Measurements from ENCODE around the gene SHROOM3. TPM values are rescaled to one million over a fixed set of nuclear protein-coding genes. Genes with fewer than 3 reads are reported as not detected.
"Not testable (repeated sequence)": the region's sequence is repeated elsewhere in the genome, so short reads cannot be mapped to it uniquely, and the experiment has no call there.

SHROOM3 gene
- total RNA-seq, 4 donors from 2014 or later = 44.4 to 101 (median 88.5) TPM

DNA sequence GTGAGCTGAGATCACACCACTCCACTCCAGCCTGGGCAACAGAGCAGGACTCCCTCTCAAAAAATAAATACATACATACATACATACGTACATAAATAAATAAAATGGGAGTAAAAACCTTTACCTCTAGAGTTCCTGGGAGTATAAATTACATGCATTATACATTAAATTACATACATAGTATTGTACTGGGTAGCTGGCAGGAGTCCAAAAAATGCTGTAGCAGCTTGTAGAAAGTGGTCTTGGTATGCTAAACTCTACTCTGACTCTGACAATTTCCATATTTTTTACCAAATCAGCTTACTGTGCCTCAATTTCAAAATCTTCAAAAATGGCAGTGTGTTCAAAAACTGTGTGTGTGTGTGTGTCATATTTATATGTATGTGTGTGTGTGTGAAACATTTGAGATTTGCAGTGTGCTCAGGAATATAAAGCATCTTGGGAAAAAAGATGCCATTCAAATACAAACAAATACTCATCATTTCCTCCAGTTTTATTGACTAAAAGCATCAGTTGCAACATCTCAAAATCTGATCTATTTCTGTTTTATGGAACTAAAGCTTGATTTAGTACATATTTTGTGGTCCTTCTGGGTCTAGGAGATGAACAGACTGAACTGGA is 171.7 kb downstream of the SHROOM3 start:
- 45% methylated on average over 1 of the region's 1 CpG for WGBS
- H3K27ac ChIP-seq (replicated peaks in 1 of 4) = peak overlapping the region in 1 of 4 donors; percentile 22
- DNase-seq (ENCODE audit: extremely low spot score) = no peak
- no peak overlapping the region for H3K4me3 ChIP-seq
- H3K9me3 ChIP-seq = no peaks in the 10 kb centered on the region
- TF ChIP-seq POLR2AphosphoS5 (IDR thresholded peaks at IDR 0.05) = no peak
- no peak for TF ChIP-seq EP300 (IDR thresholded peaks at IDR 0.05)
- no peak for TF ChIP-seq POLR2A (IDR thresholded peaks at IDR 0.05; ENCODE audit: low read depth)
- TF ChIP-seq, protein P1, sequence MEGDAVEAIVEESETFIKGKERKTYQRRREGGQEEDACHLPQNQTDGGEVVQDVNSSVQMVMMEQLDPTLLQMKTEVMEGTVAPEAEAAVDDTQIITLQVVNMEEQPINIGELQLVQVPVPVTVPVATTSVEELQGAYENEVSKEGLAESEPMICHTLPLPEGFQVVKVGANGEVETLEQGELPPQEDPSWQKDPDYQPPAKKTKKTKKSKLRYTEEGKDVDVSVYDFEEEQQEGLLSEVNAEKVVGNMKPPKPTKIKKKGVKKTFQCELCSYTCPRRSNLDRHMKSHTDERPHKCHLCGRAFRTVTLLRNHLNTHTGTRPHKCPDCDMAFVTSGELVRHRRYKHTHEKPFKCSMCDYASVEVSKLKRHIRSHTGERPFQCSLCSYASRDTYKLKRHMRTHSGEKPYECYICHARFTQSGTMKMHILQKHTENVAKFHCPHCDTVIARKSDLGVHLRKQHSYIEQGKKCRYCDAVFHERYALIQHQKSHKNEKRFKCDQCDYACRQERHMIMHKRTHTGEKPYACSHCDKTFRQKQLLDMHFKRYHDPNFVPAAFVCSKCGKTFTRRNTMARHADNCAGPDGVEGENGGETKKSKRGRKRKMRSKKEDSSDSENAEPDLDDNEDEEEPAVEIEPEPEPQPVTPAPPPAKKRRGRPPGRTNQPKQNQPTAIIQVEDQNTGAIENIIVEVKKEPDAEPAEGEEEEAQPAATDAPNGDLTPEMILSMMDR (IDR thresholded peaks at IDR 0.05) = no peak
- H3K27me3 ChIP-seq = no peaks in the 10 kb centered on the region
- intact Hi-C loops (cut with DNase I) = loop anchor here (5.0 kb wide), 1 partner anchor 89 kb away; no protein-coding TSS in a partner anchor
- H3K36me3 ChIP-seq = no peaks in the 10 kb centered on the region
- H3K4me1 ChIP-seq = peaks cover 17 to 57% (median 53%) of the 10 kb centered on the region in 4 donors

GRCh38 chr4:76607266-76607799 is 172.3 kb downstream of the SHROOM3 start:
- no peaks in the 10 kb centered on the region for H3K36me3 ChIP-seq
- DNase-seq (ENCODE audit: extremely low spot score) = no peak
- H3K27me3 ChIP-seq = no peaks in the 10 kb centered on the region
- TF ChIP-seq POLR2AphosphoS5 (IDR thresholded peaks at IDR 0.05) = no peak
- TF ChIP-seq, protein P1 (IDR thresholded peaks at IDR 0.05) = no peak
- no peak for TF ChIP-seq EP300 (IDR thresholded peaks at IDR 0.05)
- no peak for TF ChIP-seq POLR2A (IDR thresholded peaks at IDR 0.05; ENCODE audit: low read depth)
- H3K4me1 ChIP-seq = peaks cover 12 to 57% (median 53%) of the 10 kb centered on the region in 4 donors
- 36% methylated on average over 3 of the region's 3 CpGs for WGBS
- H3K27ac ChIP-seq (replicated peaks in 1 of 4) = peak overlapping the region in 1 of 4 donors; percentile 22
- H3K4me3 ChIP-seq = no peak overlapping the region
- intact Hi-C loops (cut with DNase I) = loop anchor here (5.0 kb wide), 1 partner anchor 90 kb away; no protein-coding TSS in a partner anchor
- H3K9me3 ChIP-seq = no peaks in the 10 kb centered on the region

- TF ChIP-seq POLR2A (IDR thresholded peaks at IDR 0.05; ENCODE audit: low read depth) = no peak
- no peak for TF ChIP-seq EP300 (IDR thresholded peaks at IDR 0.05)
- TF ChIP-seq, protein P1 (IDR thresholded peaks at IDR 0.05) = no peak
- TF ChIP-seq POLR2AphosphoS5 (IDR thresholded peaks at IDR 0.05) = no peak
- H3K36me3 ChIP-seq = no peaks in the 10 kb centered on the region
- H3K27me3 ChIP-seq = no peaks in the 10 kb centered on the region
- no peak overlapping the region for H3K27ac ChIP-seq (replicated peaks in 1 of 4)
- intact Hi-C loops (cut with DNase I) = loop anchor here (5.0 kb wide), 1 partner anchor 91 kb away; no protein-coding TSS in a partner anchor
- H3K4me3 ChIP-seq = no peak overlapping the region
- no peak for DNase-seq (ENCODE audit: extremely low spot score)
- H3K4me1 ChIP-seq = peaks cover 12 to 61% (median 54%) of the 10 kb centered on the region in 4 donors
- no peaks in the 10 kb centered on the region for H3K9me3 ChIP-seq
- 91% methylated on average over 1 of the region's 1 CpG for WGBS
Measured at GRCh38 chr4:76607846-76608245, 172.8 kb downstream of the SHROOM3 start.

- H3K36me3 ChIP-seq; H3K27ac ChIP-seq (replicated peaks in 1 of 4); DNase-seq (ENCODE audit: extremely low spot score); H3K9me3 ChIP-seq; H3K4me3 ChIP-seq; H3K27me3 ChIP-seq: not testable (repeated sequence)
- intact Hi-C loops (cut with DNase I) = loop anchor here (5.0 kb wide), 1 partner anchor 91 kb away; no protein-coding TSS in a partner anchor
- peaks cover 12 to 61% (median 58%) of the 10 kb centered on the region in 4 donors for H3K4me1 ChIP-seq
Measured at GRCh38 chr4:76608549-76608948, 173.5 kb downstream of the SHROOM3 start.

DNA sequence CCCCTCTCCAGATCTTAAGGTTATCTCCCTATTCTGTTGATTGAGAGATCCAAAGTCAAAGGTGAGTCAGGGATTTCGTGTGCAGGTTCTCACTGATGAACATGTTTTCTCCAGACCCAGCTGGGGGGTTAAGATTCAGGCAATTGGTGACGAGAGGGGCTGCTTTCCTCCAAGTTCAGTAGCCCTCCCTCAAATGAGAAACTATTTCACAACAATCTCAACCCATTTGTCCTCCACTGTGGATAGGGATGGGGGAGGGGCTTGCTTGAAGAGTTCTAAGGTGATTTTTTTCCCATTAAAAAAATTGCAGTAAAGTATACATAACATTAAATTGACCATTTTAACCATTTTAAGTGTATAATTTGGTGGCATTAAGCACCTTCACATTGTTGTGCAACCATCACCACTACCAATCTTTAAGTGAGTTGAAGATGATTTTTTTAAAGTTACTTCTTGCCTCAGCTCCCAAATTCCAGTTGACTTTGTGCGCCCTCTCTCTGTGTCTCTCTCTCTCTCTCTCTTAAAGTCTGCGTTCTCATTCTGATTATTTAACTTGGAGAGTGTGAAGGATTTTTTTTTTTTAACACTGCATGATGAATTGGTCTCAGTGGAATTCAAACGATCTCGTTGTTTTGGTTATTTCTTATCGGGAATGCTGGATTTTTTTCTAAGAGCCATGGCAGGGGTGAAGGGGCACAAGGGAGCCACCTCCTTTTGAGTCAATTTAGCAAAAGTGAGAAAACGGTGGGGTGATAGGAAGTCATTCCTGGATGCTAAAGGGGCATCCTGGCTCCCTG is 175.9 kb downstream of the SHROOM3 start:
- 42% methylated on average over 8 of the region's 8 CpGs for WGBS
- H3K27me3 ChIP-seq = no peaks in the 10 kb centered on the region
- TF ChIP-seq, protein P1 (IDR thresholded peaks at IDR 0.05) = peak; percentile 16 to 43 (median 39)
- no peak for TF ChIP-seq EP300 (IDR thresholded peaks at IDR 0.05)
- H3K4me3 ChIP-seq = peak overlapping the region; percentile 22 to 44 (median 40)
- H3K9me3 ChIP-seq = no peaks in the 10 kb centered on the region
- H3K36me3 ChIP-seq = no peaks in the 10 kb centered on the region
- peaks cover 9 to 68% (median 59%) of the 10 kb centered on the region in 4 donors for H3K4me1 ChIP-seq
- H3K27ac ChIP-seq (replicated peaks in 1 of 4) = peak overlapping the region; percentile 81 to 88 (median 84)
- intact Hi-C loops (cut with DNase I) = loop anchor here (5.0 to 10.0 kb wide), 2 partner anchors 121 to 176 kb away; partner anchors contain the start of gene SHROOM3
- no peak for DNase-seq (ENCODE audit: extremely low spot score)

Measured in esophagus muscularis mucosa (tissue), 4 donors.